Measurements from ENCODE around the gene CHMP3.

Gene CHMP3

GRCh38 chr2:86477349-86477748 is 85.9 kb downstream of the CHMP3 start:
- H3K4me3 ChIP-seq (ENCODE audit: low read depth, low read length) = no peak overlapping the region
- no peak for TF ChIP-seq CTCF (IDR thresholded peaks at IDR 0.05; ENCODE audit: insufficient read depth, low read depth, low read length, missing control alignments)
- no peak for DNase-seq (ENCODE audit: low read depth)

GRCh38 chr2:86476918-86477317 is 86.3 kb downstream of the CHMP3 start:
- no peak overlapping the region for H3K4me3 ChIP-seq (ENCODE audit: low read depth, low read length)
- no peak for DNase-seq (ENCODE audit: low read depth)
- no peak for TF ChIP-seq CTCF (IDR thresholded peaks at IDR 0.05; ENCODE audit: insufficient read depth, low read depth, low read length, missing control alignments)

GRCh38 chr2:86476092-86476491 is 87.2 kb downstream of the CHMP3 start:
- DNase-seq (ENCODE audit: low read depth) = no peak
- TF ChIP-seq CTCF (IDR thresholded peaks at IDR 0.05; ENCODE audit: insufficient read depth, low read depth, low read length, missing control alignments) = no peak
- H3K4me3 ChIP-seq (ENCODE audit: low read depth, low read length) = no peak overlapping the region

DNA sequence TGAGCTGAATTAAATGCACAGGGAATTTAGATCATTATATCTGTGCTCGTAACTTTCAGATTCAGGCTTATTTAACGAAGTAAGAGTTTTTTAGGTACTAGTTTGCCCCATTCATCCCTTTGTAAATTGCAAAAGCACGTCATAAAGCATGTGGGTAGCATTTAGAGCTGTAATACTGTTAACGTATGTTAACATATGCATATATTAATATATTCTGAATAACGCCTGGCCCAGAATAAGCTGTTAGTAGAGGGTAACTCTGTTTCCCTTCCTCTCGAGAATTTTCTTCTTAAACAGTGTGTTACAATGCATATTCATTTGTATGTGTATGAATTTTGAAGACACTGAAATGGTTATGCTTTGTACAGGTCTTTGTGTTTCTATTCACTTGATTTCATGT is 91.6 kb downstream of the CHMP3 start:
- no peak overlapping the region for H3K4me3 ChIP-seq (ENCODE audit: low read depth, low read length)
- no peak for TF ChIP-seq CTCF (IDR thresholded peaks at IDR 0.05; ENCODE audit: insufficient read depth, low read depth, low read length, missing control alignments)
- DNase-seq (ENCODE audit: low read depth) = no peak

- no peak overlapping the region for H3K4me3 ChIP-seq (ENCODE audit: low read depth, low read length)
- DNase-seq (ENCODE audit: low read depth) = no peak
- TF ChIP-seq CTCF (IDR thresholded peaks at IDR 0.05; ENCODE audit: insufficient read depth, low read depth, low read length, missing control alignments) = no peak
These were observed 92.4 kb downstream of the CHMP3 start for GRCh38 chr2:86470890-86471289.

- no peak for DNase-seq (ENCODE audit: low read depth)
- no peak overlapping the region for H3K4me3 ChIP-seq (ENCODE audit: low read depth, low read length)
- TF ChIP-seq CTCF (IDR thresholded peaks at IDR 0.05; ENCODE audit: insufficient read depth, low read depth, low read length, missing control alignments) = no peak
These were observed 94.8 kb downstream of the CHMP3 start for GRCh38 chr2:86468162-86469033.

DNA sequence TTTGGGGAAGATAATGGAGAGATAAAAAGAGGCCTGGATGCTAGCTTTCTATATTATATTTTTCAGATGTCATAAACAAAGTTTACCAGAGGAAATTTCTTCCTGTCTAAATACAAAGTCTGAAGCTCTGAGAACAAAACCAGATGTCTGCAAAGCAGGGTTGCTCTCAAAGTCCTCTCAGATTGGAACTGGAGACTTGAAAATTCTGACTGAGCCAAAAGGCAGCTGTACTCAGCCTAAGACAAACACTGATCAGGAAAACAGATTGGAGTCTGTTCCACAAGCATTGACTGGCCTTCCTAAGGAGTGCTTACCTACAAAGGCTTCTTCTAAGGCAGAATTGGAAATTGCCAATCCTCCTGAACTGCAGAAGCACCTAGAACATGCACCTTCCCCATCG is 96.9 kb downstream of the CHMP3 start:
- DNase-seq (ENCODE audit: low read depth) = no peak
- no peak for TF ChIP-seq CTCF (IDR thresholded peaks at IDR 0.05; ENCODE audit: insufficient read depth, low read depth, low read length, missing control alignments)
- H3K4me3 ChIP-seq (ENCODE audit: low read depth, low read length) = no peak overlapping the region
